H1 (cell line): ENCODE measurements around the gene FGF13.

Source experiments
- ASH2L ChIP-seq: fragments of 200-600, 300-600 bp; sonication (generic); IDR thresholded peaks from one replicate; pipeline ENCODE4 v1.7.1; 2017; ENCODE audit warnings: low read length
- ATF2 ChIP-seq: IDR thresholded peaks from 2 replicates; pipeline ENCODE4 v1.6.1; 2012; ENCODE audit warnings: low read length, inconsistent platforms
- BRCA1 ChIP-seq: IDR thresholded peaks from 2 replicates; pipeline ENCODE4 v1.6.1; 2012; ENCODE audit warnings: low read depth, low read length, improper control_type of control experiment
- EGR1 ChIP-seq: IDR thresholded peaks from 2 replicates; pipeline ENCODE4 v1.6.1; 2011; ENCODE audit warnings: low read depth, low read length, borderline replicate concordance
- EZH2 ChIP-seq: fragments of 200-600 bp; sonication (generic); IDR thresholded peaks from 2 replicates; pipeline ENCODE4 v1.7.1; 2012; ENCODE audit warnings: low read depth, mild to moderate bottlenecking, moderate library complexity, low read length, inconsistent platforms; ENCODE audit not compliant: severe bottlenecking
- HDAC2 ChIP-seq, 2 experiments: fragments of 300-600 bp in 1 of 2; sonication (generic) in 1 of 2; IDR thresholded peaks; 2 replicates each; pipeline ENCODE4 v1.6.1; 2011 to 2012; ENCODE audit warnings: low read depth in 2 of 2, low read length in 2 of 2, mild to moderate bottlenecking in 2 of 2, moderate library complexity in 2 of 2, borderline replicate concordance in 1 of 2, inconsistent platforms in 1 of 2
- SIRT6 ChIP-seq: IDR thresholded peaks from one replicate; pipeline ENCODE4 v1.7.1; 2012; ENCODE audit warnings: low read length, inconsistent platforms
- TAF1 ChIP-seq: IDR thresholded peaks from 2 replicates; pipeline ENCODE4 v1.6.1; 2011; ENCODE audit warnings: mild to moderate bottlenecking, low read depth, low read length
- TCF12 ChIP-seq: IDR thresholded peaks from 2 replicates; pipeline ENCODE4 v1.6.1; 2011; ENCODE audit warnings: low read depth, mild to moderate bottlenecking, low read length
- TF ChIP-seq, protein P1 (sequence below), 3 experiments: IDR thresholded peaks; 1 replicate in 2 of 3; 2 replicates in 1 of 3; pipeline versions ENCODE4 v1.5.1 to v1.6.1; 2011; ENCODE audit warnings: low read length in 3 of 3, mild to moderate bottlenecking in 3 of 3, inconsistent platforms in 2 of 3, low read depth in 1 of 3, moderate library complexity in 1 of 3; ENCODE audit not compliant: insufficient read depth in 1 of 3; ENCODE audit errors: control extremely low read depth in 1 of 3
- TF ChIP-seq, protein P2 (sequence below): IDR thresholded peaks from 2 replicates; pipeline ENCODE4 v1.6.1; 2012; ENCODE audit warnings: inconsistent platforms

DNA sequence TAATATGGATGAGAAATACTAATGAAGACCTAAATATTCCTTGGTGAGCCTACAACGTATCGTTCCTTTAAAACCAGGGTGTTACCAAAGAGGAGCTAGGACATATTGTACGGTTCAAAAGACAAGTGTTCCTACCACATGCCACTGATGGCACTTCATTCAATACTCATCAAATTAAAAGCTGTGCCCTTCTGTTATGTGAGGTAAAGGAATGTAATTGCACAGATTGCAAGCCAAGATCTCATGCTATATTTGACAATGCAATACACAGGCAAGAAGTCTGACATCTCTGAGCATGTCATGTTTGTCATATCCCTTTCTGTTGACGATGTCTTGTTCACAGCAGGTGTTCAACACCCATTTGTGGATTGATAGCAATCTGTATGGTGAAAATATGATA is 6.9 kb downstream of the FGF13 start:
- TF ChIP-seq ASH2L, result no peak
- TF ChIP-seq TCF12, result no peak
- no peak for TF ChIP-seq ATF2
- TF ChIP-seq, protein P1, sequence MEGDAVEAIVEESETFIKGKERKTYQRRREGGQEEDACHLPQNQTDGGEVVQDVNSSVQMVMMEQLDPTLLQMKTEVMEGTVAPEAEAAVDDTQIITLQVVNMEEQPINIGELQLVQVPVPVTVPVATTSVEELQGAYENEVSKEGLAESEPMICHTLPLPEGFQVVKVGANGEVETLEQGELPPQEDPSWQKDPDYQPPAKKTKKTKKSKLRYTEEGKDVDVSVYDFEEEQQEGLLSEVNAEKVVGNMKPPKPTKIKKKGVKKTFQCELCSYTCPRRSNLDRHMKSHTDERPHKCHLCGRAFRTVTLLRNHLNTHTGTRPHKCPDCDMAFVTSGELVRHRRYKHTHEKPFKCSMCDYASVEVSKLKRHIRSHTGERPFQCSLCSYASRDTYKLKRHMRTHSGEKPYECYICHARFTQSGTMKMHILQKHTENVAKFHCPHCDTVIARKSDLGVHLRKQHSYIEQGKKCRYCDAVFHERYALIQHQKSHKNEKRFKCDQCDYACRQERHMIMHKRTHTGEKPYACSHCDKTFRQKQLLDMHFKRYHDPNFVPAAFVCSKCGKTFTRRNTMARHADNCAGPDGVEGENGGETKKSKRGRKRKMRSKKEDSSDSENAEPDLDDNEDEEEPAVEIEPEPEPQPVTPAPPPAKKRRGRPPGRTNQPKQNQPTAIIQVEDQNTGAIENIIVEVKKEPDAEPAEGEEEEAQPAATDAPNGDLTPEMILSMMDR (IDR thresholded peaks at IDR 0.05; ENCODE audit: control extremely low read depth in 1 of 3, insufficient read depth in 1 of 3, low read depth in 1 of 3, low read length in 3 of 3), result no peak
- no peak for TF ChIP-seq BRCA1
- TF ChIP-seq TAF1, result no peak
- TF ChIP-seq HDAC2 (IDR thresholded peaks at IDR 0.05; ENCODE audit: borderline replicate concordance in 1 of 2, low read depth in 2 of 2, low read length in 2 of 2), result no peak
- TF ChIP-seq, protein P2, sequence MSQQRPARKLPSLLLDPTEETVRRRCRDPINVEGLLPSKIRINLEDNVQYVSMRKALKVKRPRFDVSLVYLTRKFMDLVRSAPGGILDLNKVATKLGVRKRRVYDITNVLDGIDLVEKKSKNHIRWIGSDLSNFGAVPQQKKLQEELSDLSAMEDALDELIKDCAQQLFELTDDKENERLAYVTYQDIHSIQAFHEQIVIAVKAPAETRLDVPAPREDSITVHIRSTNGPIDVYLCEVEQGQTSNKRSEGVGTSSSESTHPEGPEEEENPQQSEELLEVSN, result no peak
- TF ChIP-seq SIRT6, result no peak
- no peak for TF ChIP-seq EZH2
- no peak for TF ChIP-seq EGR1
